HUES6 (cell line): Measurements from ENCODE around the gene TSPAN11.
"Not testable (repeated sequence)": the region's sequence is repeated elsewhere in the genome, so short reads cannot be mapped to it uniquely, and the experiment has no call there.

Experiments
- H3K27ac ChIP-seq: 2 replicates; pipeline ENCODE4 v1.7.0; 2013; ENCODE audit warnings: low read depth, mild to moderate bottlenecking, low read length, inconsistent platforms
- H3K27me3 ChIP-seq: 2 replicates; pipeline ENCODE4 v1.6.1; 2013; ENCODE audit warnings: low read length; ENCODE audit not compliant: control insufficient read depth, insufficient read depth
- H3K36me3 ChIP-seq: 2 replicates; pipeline ENCODE4 v1.6.1; 2013; ENCODE audit warnings: low read length; ENCODE audit not compliant: control insufficient read depth, insufficient read depth
- H3K4me1 ChIP-seq: 2 replicates; pipeline ENCODE4 v1.6.1; 2013; ENCODE audit warnings: low read length; ENCODE audit not compliant: control insufficient read depth, insufficient read depth
- H3K4me3 ChIP-seq: 2 replicates; pipeline ENCODE4 v1.5.1; 2013; ENCODE audit warnings: low read depth, low read length
- H3K9ac ChIP-seq: one replicate; pipeline ENCODE4 v1.6.1; 2013; ENCODE audit warnings: mild to moderate bottlenecking, low read length
- H3K9me3 ChIP-seq: 2 replicates; pipeline ENCODE4 v1.6.1; 2013; ENCODE audit warnings: low read depth, low read length; ENCODE audit not compliant: control insufficient read depth, insufficient read depth

The TSPAN11 gene

GRCh38 chr12:31020385-31021166 lies 94.0 kb downstream of the TSPAN11 start:
- H3K27me3 ChIP-seq: no peaks in the 10 kb centered on the region
- H3K27ac ChIP-seq: no peak overlapping the region
- no peaks in the 10 kb centered on the region for H3K36me3 ChIP-seq
- peaks cover 3% of the 10 kb centered on the region; the same call in 1 of the 2 replicates for H3K4me1 ChIP-seq
- no peak overlapping the region for H3K4me3 ChIP-seq
- 0 out of 2 replicates have a peak, but pooled peaks cover 5% of the 10 kb centered on the region for H3K9me3 ChIP-seq
- no peak overlapping the region for H3K9ac ChIP-seq

GRCh38 chr12:31021181-31021580 lies 94.6 kb downstream of the TSPAN11 start:
- Histone ChIP-seq H3K27ac (no peak overlapping the region), H3K27me3 (no peaks in the 10 kb centered on the region), H3K9me3 (0 out of 2 replicates have a peak, but pooled peaks cover 5% of the 10 kb centered on the region), H3K4me3 (no peak overlapping the region), H3K9ac (no peak overlapping the region), H3K4me1 (peaks cover 3% of the 10 kb centered on the region; the same call in 1 of the 2 replicates), H3K36me3 (no peaks in the 10 kb centered on the region)

- Histone ChIP-seq H3K9ac (no peak overlapping the region), H3K27me3 (no peaks in the 10 kb centered on the region), H3K4me3 (no peak overlapping the region), H3K36me3 (no peaks in the 10 kb centered on the region), H3K27ac (no peak overlapping the region), H3K4me1 (peaks cover 3% of the 10 kb centered on the region; the same call in 1 of the 2 replicates), H3K9me3 (peaks cover 10% of the 10 kb centered on the region; the same call in 1 of the 2 replicates)
Observed at GRCh38 chr12:31021809-31022494, 95.4 kb downstream of the TSPAN11 start.

GRCh38 chr12:31023271-31023724 lies 96.8 kb downstream of the TSPAN11 start:
- no peak overlapping the region for H3K4me3 ChIP-seq
- H3K9ac ChIP-seq: no peak overlapping the region
- no peaks in the 10 kb centered on the region for H3K27me3 ChIP-seq
- no peak overlapping the region for H3K27ac ChIP-seq
- peaks cover 11% of the 10 kb centered on the region; the same call in 1 of the 2 replicates for H3K9me3 ChIP-seq
- H3K36me3 ChIP-seq: no peaks in the 10 kb centered on the region
- H3K4me1 ChIP-seq: no peaks in the 10 kb centered on the region; the same call in 1 of the 2 replicates

- no peaks in the 10 kb centered on the region for H3K27me3 ChIP-seq
- H3K9me3 ChIP-seq: peaks cover 6% of the 10 kb centered on the region; the same call in 1 of the 2 replicates
- no peaks in the 10 kb centered on the region for H3K36me3 ChIP-seq
- no peak overlapping the region for H3K4me3 ChIP-seq
- no peak overlapping the region for H3K9ac ChIP-seq
- peaks cover 3% of the 10 kb centered on the region; the same call in 1 of the 2 replicates for H3K4me1 ChIP-seq
- H3K27ac ChIP-seq: no peak overlapping the region
Observed at GRCh38 chr12:31026202-31026601, 99.7 kb downstream of the TSPAN11 start.

- not testable (repeated sequence) for H3K27me3 ChIP-seq, H3K9me3 ChIP-seq, H3K36me3 ChIP-seq, H3K9ac ChIP-seq, H3K27ac ChIP-seq, H3K4me3 ChIP-seq, H3K4me1 ChIP-seq
Observed at GRCh38 chr12:31027006-31027405, 100.5 kb downstream of the TSPAN11 start.

GRCh38 chr12:31029468-31029867 lies 102.9 kb downstream of the TSPAN11 start:
- peaks cover 3% of the 10 kb centered on the region; the same call in 1 of the 2 replicates for H3K4me1 ChIP-seq
- no peaks in the 10 kb centered on the region for H3K36me3 ChIP-seq
- no peaks in the 10 kb centered on the region for H3K27me3 ChIP-seq
- no peak overlapping the region for H3K4me3 ChIP-seq
- H3K9me3 ChIP-seq: peaks cover 6% of the 10 kb centered on the region; the same call in 1 of the 2 replicates
- H3K27ac ChIP-seq: no peak overlapping the region
- no peak overlapping the region for H3K9ac ChIP-seq

GRCh38 chr12:31029916-31030562 lies 103.5 kb downstream of the TSPAN11 start:
- Histone ChIP-seq H3K9ac (no peak overlapping the region), H3K36me3 (no peaks in the 10 kb centered on the region), H3K4me1 (peaks cover 3% of the 10 kb centered on the region; the same call in 1 of the 2 replicates), H3K9me3 (peaks cover 6% of the 10 kb centered on the region; the same call in 1 of the 2 replicates), H3K4me3 (no peak overlapping the region), H3K27ac (no peak overlapping the region), H3K27me3 (no peaks in the 10 kb centered on the region)

GRCh38 chr12:31031951-31032335 lies 105.4 kb downstream of the TSPAN11 start:
- H3K36me3 ChIP-seq: no peaks in the 10 kb centered on the region
- no peaks in the 10 kb centered on the region for H3K27me3 ChIP-seq
- no peak overlapping the region for H3K9ac ChIP-seq
- H3K4me3 ChIP-seq: no peak overlapping the region
- peaks cover under 1% of the 10 kb centered on the region; the same call in 1 of the 2 replicates for H3K9me3 ChIP-seq
- peaks cover 3% of the 10 kb centered on the region; the same call in 1 of the 2 replicates for H3K4me1 ChIP-seq
- H3K27ac ChIP-seq: no peak overlapping the region

GRCh38 chr12:31033146-31033545 lies 106.6 kb downstream of the TSPAN11 start:
- no peaks in the 10 kb centered on the region for H3K9me3 ChIP-seq
- H3K27me3 ChIP-seq: no peaks in the 10 kb centered on the region
- H3K36me3 ChIP-seq: no peaks in the 10 kb centered on the region
- H3K9ac ChIP-seq: no peak overlapping the region
- H3K27ac ChIP-seq: no peak overlapping the region
- H3K4me1 ChIP-seq: peaks cover 3% of the 10 kb centered on the region; the same call in 1 of the 2 replicates
- H3K4me3 ChIP-seq: no peak overlapping the region
